Measurements from ENCODE around the gene ART5. TPM values are rescaled to one million over a fixed set of nuclear protein-coding genes. Genes with fewer than 3 reads are reported as not detected.

The ART5 gene
- not detected in 2 replicates for total RNA-seq (2014; rRNA removed; shearing (Covaris generic))

GRCh38 chr11:3641701-3642070 is at the start of gene ART5:
ART5 (minus strand) TSS chr11:3641992; CDS start chr11:3641862, 130 bp downstream.
- DNase-seq (ENCODE audit: low read depth) = no peak

- peak; percentile 48 for DNase-seq (ENCODE audit: low read depth)
These were observed 45.0 kb upstream of the ART5 start for GRCh38 chr11:3686751-3687150.

GRCh38 chr11:3685923-3686322 is 44.1 kb upstream of the ART5 start:
- DNase-seq (ENCODE audit: low read depth) = no peak

- no peak for DNase-seq (ENCODE audit: low read depth)
These were observed 43.0 kb upstream of the ART5 start for GRCh38 chr11:3684819-3685172.

GRCh38 chr11:3684129-3684818 is 42.5 kb upstream of the ART5 start:
- peak; percentile 8 for DNase-seq (ENCODE audit: low read depth)

- DNase-seq (ENCODE audit: low read depth) = no peak
These were observed 41.2 kb upstream of the ART5 start for GRCh38 chr11:3683039-3683438.

- no peak for DNase-seq (ENCODE audit: low read depth)
These were observed 37.3 kb upstream of the ART5 start for GRCh38 chr11:3679077-3679476.

- DNase-seq (ENCODE audit: low read depth) = peak; percentile 53
These were observed 34.2 kb upstream of the ART5 start for GRCh38 chr11:3675971-3676370.

GRCh38 chr11:3674189-3674588 is 32.4 kb upstream of the ART5 start:
- peak; percentile 86 for DNase-seq (ENCODE audit: low read depth)

GRCh38 chr11:3671334-3672254 is 29.8 kb upstream of the ART5 start, which contains the start of gene CHRNA10:
CHRNA10 (minus strand) TSS chr11:3671384; CDS start chr11:3671312, 72 bp downstream.
- no peak for DNase-seq (ENCODE audit: low read depth)

GRCh38 chr11:3669742-3670183 is 28.0 kb upstream of the ART5 start:
- no peak for DNase-seq (ENCODE audit: low read depth)

- DNase-seq (ENCODE audit: low read depth) = no peak
These were observed 27.3 kb upstream of the ART5 start for GRCh38 chr11:3669128-3669527.

GRCh38 chr11:3667149-3668035 is 25.6 kb upstream of the ART5 start:
- no peak for DNase-seq (ENCODE audit: low read depth)

- DNase-seq (ENCODE audit: low read depth) = no peak
These were observed 24.3 kb upstream of the ART5 start for GRCh38 chr11:3666023-3666530.

GRCh38 chr11:3665336-3666022 is 23.7 kb upstream of the ART5 start:
- no peak for DNase-seq (ENCODE audit: low read depth)

GRCh38 chr11:3664032-3664630 is 22.3 kb upstream of the ART5 start:
- no peak for DNase-seq (ENCODE audit: low read depth)

GRCh38 chr11:3662856-3663255 is 21.1 kb upstream of the ART5 start:
- DNase-seq (ENCODE audit: low read depth) = no peak

GRCh38 chr11:3660960-3661359 is 19.2 kb upstream of the ART5 start:
- no peak for DNase-seq (ENCODE audit: low read depth)

GRCh38 chr11:3659595-3660515 is 18.1 kb upstream of the ART5 start:
- no peak for DNase-seq (ENCODE audit: low read depth)

GRCh38 chr11:3658252-3658651 is 16.5 kb upstream of the ART5 start:
- no peak for DNase-seq (ENCODE audit: low read depth)

Data from M059J (cell line).